Omental fat pad (tissue), 4 donors: ENCODE measurements around the gene UBE2Q2. TPM values are rescaled to one million over a fixed set of nuclear protein-coding genes. Genes with fewer than 3 reads are reported as not detected.
"Not testable (repeated sequence)": the region's sequence is repeated elsewhere in the genome, so short reads cannot be mapped to it uniquely, and the experiment has no call there.

Experiments
- ATAC-seq: fragments of 150-250 bp; one replicate; pipeline ENCODE4 v1.9.1; 2016; ENCODE audit warnings: mild to moderate bottlenecking, moderate library complexity; ENCODE audit not compliant: low FRiP score
- DNase-seq: peaks from one replicate; pipeline ENCODE4 v3.0.0-alpha.2; 2019; ENCODE audit warnings: low spot score
- total RNA-seq, 4 donors: library from RNA; depleted of rRNA; stranded (reverse); fragments of >200 nt; gene quantifications; one replicate each; pipeline ENCODE4 v1.1.0, GENCODE V29; 2016
- TF ChIP-seq, protein P1 (sequence below), 3 donors: fragments of 450-650 bp; IDR thresholded peaks; one replicate each; pipeline ENCODE4 v1.5.1; 2016 to 2017; ENCODE audit warnings: antibody characterized with exemption in 3 of 3, mild to moderate bottlenecking in 3 of 3, moderate library complexity in 2 of 3

The UBE2Q2 gene
- total RNA-seq, 4 donors from 2014 or later: 27.8 to 54.1 (median 47.2) TPM

GRCh38 chr15:75857886-75858285 is 14.6 kb downstream of the UBE2Q2 start:
- no peak for ATAC-seq
- DNase-seq: no peak

DNA sequence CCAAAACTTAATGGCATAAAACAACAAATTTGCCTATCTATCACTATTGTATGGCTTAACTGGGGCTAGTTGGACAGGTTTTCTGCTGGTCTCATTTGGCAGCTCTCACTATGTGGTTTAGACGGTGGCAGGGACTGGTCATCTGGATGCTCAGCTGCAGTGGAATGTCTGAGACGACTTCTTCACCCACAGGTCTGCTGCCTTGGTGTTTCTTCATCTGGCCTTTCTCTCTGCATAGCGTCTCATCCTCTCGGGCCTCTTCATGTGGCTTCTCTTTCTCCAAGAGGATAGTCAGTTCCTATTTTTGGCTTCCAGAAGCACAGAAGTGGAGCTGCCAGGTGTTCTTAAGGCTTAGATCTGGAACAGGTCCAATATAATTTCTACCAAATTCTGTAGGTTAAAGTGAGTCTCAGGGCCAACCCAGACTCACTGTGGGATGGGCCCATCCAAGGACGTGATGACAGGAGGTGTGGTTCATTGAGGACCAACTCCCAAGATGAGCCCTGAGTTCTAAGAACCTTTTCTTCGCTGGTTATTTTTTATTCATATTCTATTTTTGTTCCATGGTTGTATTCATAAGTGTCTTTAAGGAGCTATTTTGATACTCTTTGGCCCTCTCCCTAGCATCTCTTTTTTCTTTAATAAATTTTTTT is 18.6 kb downstream of the UBE2Q2 start:
- ATAC-seq (no peak), DNase-seq (no peak)
- TF ChIP-seq, protein P1, sequence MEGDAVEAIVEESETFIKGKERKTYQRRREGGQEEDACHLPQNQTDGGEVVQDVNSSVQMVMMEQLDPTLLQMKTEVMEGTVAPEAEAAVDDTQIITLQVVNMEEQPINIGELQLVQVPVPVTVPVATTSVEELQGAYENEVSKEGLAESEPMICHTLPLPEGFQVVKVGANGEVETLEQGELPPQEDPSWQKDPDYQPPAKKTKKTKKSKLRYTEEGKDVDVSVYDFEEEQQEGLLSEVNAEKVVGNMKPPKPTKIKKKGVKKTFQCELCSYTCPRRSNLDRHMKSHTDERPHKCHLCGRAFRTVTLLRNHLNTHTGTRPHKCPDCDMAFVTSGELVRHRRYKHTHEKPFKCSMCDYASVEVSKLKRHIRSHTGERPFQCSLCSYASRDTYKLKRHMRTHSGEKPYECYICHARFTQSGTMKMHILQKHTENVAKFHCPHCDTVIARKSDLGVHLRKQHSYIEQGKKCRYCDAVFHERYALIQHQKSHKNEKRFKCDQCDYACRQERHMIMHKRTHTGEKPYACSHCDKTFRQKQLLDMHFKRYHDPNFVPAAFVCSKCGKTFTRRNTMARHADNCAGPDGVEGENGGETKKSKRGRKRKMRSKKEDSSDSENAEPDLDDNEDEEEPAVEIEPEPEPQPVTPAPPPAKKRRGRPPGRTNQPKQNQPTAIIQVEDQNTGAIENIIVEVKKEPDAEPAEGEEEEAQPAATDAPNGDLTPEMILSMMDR (IDR thresholded peaks at IDR 0.05): no peak

More at GRCh38 chr15:75857886-75858285, 14.6 kb downstream of the UBE2Q2 start:
- TF ChIP-seq, protein P1 (IDR thresholded peaks at IDR 0.05): no peak

DNA sequence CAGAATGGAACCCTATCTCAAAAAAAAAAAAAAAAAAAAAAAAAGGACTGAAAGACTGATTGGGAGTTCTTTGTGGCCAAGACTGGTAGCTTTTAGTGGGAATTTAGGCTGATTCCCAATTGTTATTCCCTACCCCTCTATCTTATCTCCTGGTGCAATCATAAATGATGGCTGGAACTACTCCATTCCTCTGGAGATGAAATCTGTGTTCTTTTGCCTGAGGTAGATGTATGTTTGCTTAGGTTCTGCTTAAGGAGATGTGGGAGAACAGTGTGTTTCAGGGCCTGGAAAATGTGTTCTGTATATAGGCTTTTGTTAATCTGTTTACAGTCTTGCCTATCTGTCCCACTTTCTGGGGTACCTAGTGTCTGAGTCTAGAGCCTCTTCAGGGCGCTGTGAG is 19.5 kb downstream of the UBE2Q2 start:
- no peak for DNase-seq
- TF ChIP-seq, protein P1 (IDR thresholded peaks at IDR 0.05): no peak
- no peak for ATAC-seq

DNA sequence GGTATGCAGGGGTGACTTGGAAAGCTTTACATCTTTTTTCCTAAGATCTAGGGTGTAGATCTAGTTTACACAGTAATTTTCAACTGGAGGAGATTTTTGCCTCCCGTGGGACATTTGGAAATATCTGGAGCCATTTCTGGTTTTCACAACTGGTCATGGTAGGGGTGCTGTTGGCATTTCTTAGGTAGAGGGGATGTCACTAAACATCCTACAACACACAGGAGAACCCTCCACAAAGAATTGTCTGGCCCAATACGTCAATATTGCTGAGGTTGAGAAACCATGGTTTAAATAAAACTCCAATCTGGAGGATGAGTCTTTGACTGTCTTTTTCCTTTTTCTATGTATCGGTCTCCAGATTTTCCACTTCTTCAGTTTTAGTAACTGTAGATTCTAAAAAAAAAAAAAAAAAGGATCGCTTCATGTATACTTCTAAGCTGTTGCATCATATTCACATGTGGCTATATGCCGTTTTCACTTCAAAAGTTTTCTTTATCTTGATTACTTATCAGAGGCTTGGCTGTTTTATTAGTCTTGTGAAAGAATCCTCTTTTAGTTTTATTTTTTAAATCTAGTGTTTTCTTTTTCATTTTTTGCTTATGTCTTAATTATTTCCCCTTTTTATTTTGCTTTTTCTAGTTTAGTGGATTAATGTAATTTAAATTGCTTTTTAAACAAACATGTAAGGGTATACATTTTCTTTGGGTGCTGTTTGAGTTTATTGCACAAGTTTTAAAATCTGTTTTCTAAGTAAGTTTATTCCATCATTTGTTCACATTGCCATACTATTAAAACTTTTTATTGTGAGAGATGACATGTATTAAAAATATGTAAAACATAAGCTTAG is 21.2 kb downstream of the UBE2Q2 start:
- DNase-seq (no peak), ATAC-seq (no peak)
- TF ChIP-seq, protein P1 (IDR thresholded peaks at IDR 0.05): no peak

DNA sequence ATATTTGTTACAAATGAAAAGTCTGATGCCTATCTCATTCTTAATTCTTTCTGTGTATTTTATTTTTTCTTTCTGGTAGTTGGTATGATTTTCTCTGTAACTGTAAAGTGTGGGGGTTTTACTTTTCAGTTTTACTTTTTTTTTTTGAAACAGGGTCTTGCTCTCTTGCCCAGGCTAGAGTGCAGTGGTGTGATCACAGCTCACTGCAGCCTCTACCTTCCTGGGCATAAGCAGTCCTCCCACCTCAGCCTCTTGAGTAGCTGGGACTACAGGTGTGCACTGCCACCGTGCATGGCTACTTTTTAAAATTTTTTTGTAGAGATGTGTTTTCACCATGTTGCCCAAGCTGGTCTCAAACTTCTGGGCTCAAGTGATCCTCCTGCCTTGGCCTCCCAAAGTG is 22.8 kb downstream of the UBE2Q2 start:
- not testable (repeated sequence) for DNase-seq, ATAC-seq

GRCh38 chr15:75866916-75867315 is 23.7 kb downstream of the UBE2Q2 start:
- ATAC-seq (no peak), DNase-seq (no peak)
- TF ChIP-seq, protein P1 (IDR thresholded peaks at IDR 0.05): no peak

- ATAC-seq (no peak), DNase-seq (no peak)
- TF ChIP-seq, protein P1 (IDR thresholded peaks at IDR 0.05): no peak
These were observed 24.2 kb downstream of the UBE2Q2 start for GRCh38 chr15:75867449-75867848.
